ENCODE data around the gene GIGYF2.

GIGYF2 gene

DNA sequence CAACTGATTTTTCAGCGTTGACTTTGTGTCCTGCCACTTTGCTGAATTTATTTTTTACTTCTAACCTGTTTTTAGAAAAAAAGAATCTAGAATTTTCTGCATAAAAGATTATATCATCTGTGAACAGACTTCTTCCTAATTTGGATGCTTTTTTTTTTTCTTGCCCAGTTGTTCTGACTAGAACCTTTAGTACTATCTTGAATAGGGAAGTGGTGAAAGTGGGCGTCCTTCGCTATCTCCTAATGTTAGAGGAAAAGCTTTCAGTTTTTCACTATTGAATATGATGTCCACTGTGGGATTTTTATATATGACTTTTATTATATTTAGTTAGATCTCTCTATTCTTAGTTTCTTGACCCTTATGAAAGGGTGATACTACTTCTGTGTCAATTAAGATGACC, 105.0 kb downstream of the GIGYF2 start:
- no peak for DNase-seq (ENCODE audit: low spot score)
- TF ChIP-seq, protein P1, sequence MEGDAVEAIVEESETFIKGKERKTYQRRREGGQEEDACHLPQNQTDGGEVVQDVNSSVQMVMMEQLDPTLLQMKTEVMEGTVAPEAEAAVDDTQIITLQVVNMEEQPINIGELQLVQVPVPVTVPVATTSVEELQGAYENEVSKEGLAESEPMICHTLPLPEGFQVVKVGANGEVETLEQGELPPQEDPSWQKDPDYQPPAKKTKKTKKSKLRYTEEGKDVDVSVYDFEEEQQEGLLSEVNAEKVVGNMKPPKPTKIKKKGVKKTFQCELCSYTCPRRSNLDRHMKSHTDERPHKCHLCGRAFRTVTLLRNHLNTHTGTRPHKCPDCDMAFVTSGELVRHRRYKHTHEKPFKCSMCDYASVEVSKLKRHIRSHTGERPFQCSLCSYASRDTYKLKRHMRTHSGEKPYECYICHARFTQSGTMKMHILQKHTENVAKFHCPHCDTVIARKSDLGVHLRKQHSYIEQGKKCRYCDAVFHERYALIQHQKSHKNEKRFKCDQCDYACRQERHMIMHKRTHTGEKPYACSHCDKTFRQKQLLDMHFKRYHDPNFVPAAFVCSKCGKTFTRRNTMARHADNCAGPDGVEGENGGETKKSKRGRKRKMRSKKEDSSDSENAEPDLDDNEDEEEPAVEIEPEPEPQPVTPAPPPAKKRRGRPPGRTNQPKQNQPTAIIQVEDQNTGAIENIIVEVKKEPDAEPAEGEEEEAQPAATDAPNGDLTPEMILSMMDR (IDR thresholded peaks at IDR 0.05; ENCODE audit: extremely low read depth, missing control alignments), result no peak

DNA sequence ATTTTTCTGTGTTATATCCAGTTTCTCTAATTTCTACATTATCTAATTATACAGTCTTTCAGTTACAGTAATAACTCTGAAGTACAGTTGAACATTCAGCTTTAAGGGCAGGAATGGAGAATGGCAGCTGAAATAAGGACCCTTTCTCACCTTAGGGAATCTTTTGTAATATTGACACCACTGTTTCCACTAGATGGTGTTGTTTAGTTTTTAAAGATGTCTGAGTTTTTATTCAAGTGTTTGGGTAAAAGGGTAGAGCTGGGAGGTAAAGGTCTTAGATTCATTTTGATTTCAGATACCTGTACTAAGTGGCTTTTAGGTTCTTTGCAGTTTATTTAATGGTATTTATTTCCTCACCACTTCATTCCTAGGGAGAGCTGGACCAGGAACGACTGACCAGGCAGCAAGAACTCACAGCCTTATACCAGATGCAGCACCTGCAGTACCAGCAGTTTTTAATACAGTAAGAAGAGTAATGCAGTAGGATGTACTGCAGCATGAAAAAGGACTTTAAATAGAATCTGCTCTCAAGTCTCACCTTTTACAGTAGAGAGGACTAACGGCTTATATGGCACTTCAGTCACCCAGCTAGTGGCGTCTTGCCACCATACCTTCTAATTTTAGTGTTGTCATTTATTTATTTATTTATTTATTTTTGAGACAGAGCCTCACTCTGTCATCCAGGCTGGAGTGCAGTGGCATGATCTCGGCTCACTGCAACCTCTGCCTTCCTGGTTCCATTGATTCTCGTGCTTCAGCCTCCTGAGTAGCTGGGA, 112.4 kb downstream of the GIGYF2 start:
- TF ChIP-seq, protein P1 (IDR thresholded peaks at IDR 0.05; ENCODE audit: extremely low read depth, missing control alignments), result no peak
- DNase-seq (ENCODE audit: low spot score), result no peak

DNA sequence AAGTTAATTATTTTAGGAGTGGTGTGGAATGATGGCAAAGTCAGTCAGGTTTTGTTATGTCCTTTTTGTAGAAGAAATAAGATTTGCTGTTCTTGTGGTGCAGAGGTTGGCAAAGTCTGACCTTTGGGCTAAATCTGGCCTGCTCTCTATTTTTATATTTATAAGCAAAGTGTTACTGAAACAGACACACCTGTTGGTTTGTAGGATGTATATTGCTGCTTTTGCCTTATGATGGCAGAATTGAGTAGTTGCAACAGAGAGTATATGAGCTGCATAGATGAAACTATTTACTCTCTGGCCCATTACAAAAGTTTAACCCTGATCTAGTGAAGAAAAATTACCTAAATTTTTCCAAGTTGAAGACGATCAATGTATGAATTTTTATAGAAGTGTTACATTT, 113.3 kb downstream of the GIGYF2 start:
- TF ChIP-seq, protein P1 (IDR thresholded peaks at IDR 0.05; ENCODE audit: extremely low read depth, missing control alignments), result no peak

DNA sequence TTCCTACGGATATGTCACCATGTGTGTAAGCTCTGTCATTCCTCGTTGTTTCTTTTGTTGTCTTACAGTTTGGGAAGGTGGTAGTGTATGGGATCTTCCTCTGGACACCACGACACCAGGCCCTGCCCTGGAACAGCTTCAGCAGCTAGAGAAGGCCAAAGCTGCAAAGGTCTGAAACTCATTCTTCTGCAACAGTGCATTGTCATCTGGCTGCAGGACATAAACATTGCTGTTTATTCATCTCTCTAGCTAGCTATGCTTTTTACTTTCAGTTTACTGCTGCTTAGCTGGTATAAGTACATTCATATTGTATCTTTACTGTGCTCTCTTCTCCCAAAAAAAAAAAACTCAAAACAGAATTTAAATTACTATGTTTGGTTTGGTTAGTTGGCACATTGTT, 118.4 kb downstream of the GIGYF2 start:
- DNase-seq (ENCODE audit: low spot score), result no peak
- TF ChIP-seq, protein P1 (IDR thresholded peaks at IDR 0.05; ENCODE audit: extremely low read depth, missing control alignments), result no peak

More for the DNA sequence above, 113.3 kb downstream of the GIGYF2 start:
- DNase-seq (ENCODE audit: low spot score), result no peak

DNA sequence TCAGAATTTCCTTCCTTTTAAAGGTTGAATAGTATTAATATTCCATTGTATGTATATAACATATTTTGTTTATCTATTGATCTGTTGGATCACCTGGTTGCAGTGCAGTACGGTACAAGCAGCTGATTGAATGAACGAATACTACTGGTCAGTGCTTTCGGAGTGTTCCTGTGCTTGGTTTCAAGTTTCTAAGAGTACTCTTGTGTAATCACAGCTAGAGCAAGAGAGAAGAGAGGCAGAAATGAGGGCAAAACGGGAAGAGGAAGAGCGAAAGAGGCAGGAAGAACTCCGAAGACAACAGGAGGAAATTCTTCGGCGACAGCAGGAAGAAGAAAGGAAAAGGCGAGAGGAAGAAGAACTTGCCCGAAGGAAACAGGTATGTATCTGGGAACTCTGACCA, 119.5 kb downstream of the GIGYF2 start:
- TF ChIP-seq, protein P1 (IDR thresholded peaks at IDR 0.05; ENCODE audit: extremely low read depth, missing control alignments), result no peak
- no peak for DNase-seq (ENCODE audit: low spot score)

DNA sequence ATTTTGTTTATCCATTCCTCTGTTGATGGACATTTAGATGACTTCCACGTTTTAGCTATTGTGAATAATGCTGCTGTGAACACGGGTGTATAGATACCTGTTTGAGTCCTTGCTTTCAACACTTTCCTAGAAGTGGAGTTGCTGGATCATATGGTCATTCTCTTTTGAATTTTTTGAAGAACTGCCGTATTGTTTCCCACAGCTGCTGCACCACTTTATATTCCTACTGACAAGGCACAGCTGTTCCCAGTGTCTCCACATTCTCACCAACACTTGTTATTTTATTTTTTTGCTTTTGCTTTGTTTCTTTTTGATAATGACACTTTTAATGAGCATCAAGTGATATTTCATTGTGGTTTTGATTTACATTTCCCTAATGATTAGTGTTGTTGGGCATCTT, 120.6 kb downstream of the GIGYF2 start:
- TF ChIP-seq, protein P1 (IDR thresholded peaks at IDR 0.05; ENCODE audit: extremely low read depth, missing control alignments), result no peak
- DNase-seq (ENCODE audit: low spot score), result no peak

DNA sequence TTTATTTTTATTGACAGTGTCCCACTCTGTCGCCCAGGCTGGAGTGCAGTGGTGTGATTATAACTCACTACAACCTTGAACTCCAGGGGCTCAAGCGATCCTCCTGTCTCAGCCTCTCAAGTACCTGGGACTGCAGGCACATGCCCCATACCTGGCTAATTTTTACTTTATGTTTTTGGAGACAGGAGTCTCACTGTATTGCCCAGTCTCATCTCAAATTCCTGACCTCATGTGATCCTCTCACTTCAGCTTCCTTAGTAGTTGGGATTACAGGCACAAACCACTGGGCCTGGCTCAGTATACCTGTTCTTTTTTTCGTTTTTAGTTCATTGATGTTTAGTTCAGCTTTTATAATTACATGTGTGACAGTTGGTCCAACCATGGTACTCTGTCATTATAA, 132.9 kb downstream of the GIGYF2 start:
- TF ChIP-seq, protein P1 (IDR thresholded peaks at IDR 0.05; ENCODE audit: extremely low read depth, missing control alignments), result no peak
- DNase-seq (ENCODE audit: low spot score), result no peak
